T-helper 2 cell (primary cell): ENCODE data around the gene AHCYL2.
"Not testable (repeated sequence)": the region's sequence is repeated elsewhere in the genome, so short reads cannot be mapped to it uniquely, and the experiment has no call there.

Source experiments
- DNase-seq, 5 experiments: peaks; one replicate each; pipeline versions ENCODE4 v3.0.0 to v3.0.0-alpha.2; 2012 to 2022

The AHCYL2 gene

GRCh38 chr7:129457101-129457500 lies 232.3 kb downstream of the AHCYL2 start:
- DNase-seq = no peak

- no peak for DNase-seq
Observed at GRCh38 chr7:129458171-129458570, 233.3 kb downstream of the AHCYL2 start.

GRCh38 chr7:129461809-129462208 lies 237.0 kb downstream of the AHCYL2 start:
- DNase-seq = no peak

- no peak for DNase-seq
Observed at GRCh38 chr7:129462420-129462819, 237.6 kb downstream of the AHCYL2 start.

GRCh38 chr7:129464194-129464593 lies 239.4 kb downstream of the AHCYL2 start:
- DNase-seq = no peak

GRCh38 chr7:129465080-129465479 lies 240.2 kb downstream of the AHCYL2 start:
- no peak for DNase-seq

GRCh38 chr7:129466796-129467195 lies 242.0 kb downstream of the AHCYL2 start:
- no peak for DNase-seq

GRCh38 chr7:129468087-129468486 lies 243.3 kb downstream of the AHCYL2 start:
- no peak for DNase-seq

GRCh38 chr7:129468547-129468946 lies 243.7 kb downstream of the AHCYL2 start:
- no peak for DNase-seq

GRCh38 chr7:129469930-129470329 lies 245.1 kb downstream of the AHCYL2 start:
- DNase-seq = no peak

GRCh38 chr7:129470411-129470810 lies 245.6 kb downstream of the AHCYL2 start:
- no peak for DNase-seq

GRCh38 chr7:129471402-129471827 lies 246.6 kb downstream of the AHCYL2 start:
- DNase-seq = no peak

- not testable (repeated sequence) for DNase-seq
Observed at GRCh38 chr7:129475931-129476330, 251.1 kb downstream of the AHCYL2 start.

GRCh38 chr7:129476398-129476797 lies 251.6 kb downstream of the AHCYL2 start:
- not testable (repeated sequence) for DNase-seq
